ENCODE measurements around the gene PRR14.

DNA sequence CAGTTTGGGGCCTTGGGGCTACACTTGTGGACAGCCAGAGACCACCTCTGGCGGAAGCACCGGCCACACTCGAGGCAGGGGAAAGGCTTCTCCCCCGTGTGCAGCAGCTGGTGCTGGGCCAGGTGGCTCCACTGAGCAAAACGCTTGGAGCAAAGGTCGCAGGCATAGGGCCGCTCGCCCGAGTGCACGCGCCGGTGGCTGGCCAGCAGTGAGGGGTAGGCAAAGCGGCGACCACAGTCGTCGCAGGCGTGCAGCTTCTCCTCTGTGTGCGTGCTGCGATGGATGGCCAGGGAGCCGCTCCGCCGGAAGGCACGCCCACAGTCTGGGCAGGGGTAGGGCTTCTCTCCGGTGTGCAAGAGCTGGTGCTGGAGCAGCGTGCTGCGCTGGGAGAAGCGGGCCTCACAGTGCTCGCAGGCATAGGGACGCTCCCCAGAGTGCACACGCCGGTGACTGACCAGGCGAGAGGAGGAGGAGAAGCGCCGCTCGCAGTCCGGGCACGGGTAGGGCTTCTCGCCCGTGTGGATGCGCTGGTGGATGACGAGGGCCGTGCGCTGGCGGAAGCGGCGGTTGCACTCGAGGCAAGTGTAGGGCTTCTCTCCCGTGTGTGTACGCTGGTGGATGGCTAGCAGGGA, 46.3 kb upstream of the PRR14 start:
- TF ChIP-seq, protein P1, sequence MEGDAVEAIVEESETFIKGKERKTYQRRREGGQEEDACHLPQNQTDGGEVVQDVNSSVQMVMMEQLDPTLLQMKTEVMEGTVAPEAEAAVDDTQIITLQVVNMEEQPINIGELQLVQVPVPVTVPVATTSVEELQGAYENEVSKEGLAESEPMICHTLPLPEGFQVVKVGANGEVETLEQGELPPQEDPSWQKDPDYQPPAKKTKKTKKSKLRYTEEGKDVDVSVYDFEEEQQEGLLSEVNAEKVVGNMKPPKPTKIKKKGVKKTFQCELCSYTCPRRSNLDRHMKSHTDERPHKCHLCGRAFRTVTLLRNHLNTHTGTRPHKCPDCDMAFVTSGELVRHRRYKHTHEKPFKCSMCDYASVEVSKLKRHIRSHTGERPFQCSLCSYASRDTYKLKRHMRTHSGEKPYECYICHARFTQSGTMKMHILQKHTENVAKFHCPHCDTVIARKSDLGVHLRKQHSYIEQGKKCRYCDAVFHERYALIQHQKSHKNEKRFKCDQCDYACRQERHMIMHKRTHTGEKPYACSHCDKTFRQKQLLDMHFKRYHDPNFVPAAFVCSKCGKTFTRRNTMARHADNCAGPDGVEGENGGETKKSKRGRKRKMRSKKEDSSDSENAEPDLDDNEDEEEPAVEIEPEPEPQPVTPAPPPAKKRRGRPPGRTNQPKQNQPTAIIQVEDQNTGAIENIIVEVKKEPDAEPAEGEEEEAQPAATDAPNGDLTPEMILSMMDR (IDR thresholded peaks at IDR 0.05): no peak
- no peak for TF ChIP-seq POLR2AphosphoS5 (IDR thresholded peaks at IDR 0.05)
